GM19193 (cell line): ENCODE results near the gene RSPH6A.

Experiments
- POLR2A ChIP-seq: IDR thresholded peaks from 4 replicates; pipeline ENCODE4 v1.6.1; 2011; ENCODE audit not compliant: insufficient read depth, insufficient read length; ENCODE audit errors: extremely low read depth

RSPH6A gene

DNA sequence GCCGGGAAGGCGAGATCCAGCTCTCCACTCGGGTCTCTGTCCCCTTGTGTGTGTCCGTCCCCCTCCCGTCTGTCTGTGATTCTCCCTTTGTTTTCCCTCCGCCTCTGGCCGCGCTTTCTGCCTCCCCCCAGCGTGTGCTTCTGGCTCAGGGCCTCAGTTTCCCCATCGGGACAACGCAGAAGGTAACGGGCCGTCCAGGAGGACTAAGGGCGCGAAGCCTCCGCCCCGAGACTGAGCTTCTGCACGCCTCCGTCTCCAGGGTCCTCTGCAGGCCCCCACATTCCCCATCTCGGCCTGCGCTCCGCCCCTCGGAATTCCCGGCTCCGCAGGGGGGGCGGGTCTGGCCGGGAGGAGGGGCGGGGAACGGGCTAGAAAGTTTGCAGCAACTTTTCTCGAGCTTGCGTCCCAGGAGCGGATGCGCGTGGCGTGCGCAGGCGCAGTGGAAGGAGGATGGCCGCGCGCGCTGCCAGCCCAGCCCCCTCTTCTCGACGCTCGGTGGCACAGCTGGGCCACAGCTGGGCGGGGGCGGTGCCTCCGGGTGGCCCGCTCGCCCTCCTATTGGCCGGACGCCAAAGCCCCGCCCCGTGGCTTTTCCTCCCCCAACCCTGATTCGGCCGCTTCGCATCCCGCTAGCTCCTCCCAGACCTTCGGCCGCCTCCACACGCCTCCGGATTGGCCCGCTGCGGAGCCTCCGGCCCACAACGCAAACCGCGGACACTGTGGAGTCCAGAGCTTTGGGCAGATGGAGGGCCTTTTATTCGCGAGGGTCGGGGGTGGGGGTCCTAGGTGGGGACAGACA is 45.9 kb downstream of the RSPH6A start, which contains the start of gene SIX5:
SIX5 (minus strand) TSS at position 269 of the 799 bp plus-strand sequence. CDS start 408 bp downstream, outside the sequence.
- TF ChIP-seq POLR2A = peak; percentile 63

DNA sequence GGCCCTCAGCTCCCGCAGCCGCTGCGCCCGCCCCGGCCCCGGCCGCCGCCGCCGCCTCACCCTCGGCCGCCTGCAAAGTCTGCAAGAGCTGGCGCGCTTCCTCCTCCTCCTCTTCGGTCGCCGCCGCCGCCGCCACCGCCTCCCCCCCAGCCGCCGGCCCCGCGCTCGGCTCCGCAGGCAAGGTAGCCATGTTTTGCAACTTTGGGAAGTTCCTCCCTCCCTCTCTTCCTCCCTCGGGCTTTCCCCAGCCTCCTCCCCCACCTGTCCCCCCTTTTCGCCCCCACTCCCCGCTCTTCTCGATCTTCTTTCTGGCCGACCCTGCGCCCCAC is 46.5 kb downstream of the RSPH6A start:
- no peak for TF ChIP-seq POLR2A

DNA sequence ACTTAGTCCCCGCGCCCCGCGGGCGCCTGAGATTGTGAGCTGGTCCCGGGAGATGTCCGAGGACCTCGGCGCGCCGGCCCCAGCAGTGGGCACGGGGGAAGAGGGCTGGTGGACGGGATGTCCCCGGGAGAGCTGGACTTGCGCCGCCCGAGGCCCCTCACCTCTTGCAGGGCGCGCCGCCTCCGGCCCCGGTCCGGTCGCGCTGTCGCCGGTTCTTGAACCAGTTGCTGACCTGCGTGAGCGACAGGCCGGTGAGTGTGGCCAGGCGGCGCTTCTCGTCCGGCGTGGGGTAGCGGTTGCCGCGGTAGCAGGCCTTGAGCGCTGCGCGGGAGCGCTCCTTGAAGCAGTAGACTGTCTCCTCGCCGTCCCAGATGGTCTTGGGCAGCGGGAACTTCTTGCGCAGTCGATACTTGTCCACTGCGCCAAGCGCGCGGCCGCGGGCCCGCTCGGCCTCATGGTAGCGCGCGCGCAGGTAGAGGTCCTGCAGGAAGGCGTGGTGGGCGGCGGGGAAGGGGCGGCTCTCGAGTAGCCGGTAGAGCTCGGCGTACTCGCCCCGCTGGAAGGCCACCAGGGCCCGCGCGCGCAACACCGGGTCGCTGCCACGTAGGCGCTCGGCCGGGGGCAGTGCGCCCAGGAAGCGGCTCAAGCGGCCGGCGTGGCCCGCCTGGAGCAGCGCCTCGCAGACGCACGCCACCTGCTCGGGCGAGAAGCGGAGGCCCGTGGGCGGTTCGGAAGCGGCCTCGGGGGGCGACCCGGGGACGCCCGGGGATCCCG is 47.0 kb downstream of the RSPH6A start:
- peak; percentile 18 for TF ChIP-seq POLR2A

DNA sequence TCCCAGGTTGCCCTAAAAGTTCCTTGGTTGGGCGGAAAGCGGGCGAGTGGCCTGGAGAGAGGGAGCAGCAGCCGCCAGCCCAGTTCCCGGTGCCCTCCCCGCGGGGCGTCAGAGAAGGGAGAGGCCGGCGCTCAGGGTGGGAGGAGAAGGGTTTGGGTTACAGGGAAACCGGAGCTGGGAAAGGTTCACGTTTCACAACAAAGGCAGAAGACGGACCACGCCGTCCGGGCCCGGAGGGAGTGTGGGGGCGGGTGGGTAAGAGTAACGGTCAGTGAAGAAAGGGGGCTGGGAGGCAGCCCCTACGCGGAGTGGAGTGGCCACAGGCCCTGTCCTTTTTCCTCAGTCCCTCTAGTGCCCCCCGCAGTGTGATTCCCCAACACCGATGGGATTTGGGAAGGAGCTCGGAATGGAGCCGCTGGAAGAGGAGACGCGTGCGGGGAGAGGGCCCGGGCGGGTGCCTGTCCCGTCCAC is 47.7 kb downstream of the RSPH6A start:
- TF ChIP-seq POLR2A = no peak

DNA sequence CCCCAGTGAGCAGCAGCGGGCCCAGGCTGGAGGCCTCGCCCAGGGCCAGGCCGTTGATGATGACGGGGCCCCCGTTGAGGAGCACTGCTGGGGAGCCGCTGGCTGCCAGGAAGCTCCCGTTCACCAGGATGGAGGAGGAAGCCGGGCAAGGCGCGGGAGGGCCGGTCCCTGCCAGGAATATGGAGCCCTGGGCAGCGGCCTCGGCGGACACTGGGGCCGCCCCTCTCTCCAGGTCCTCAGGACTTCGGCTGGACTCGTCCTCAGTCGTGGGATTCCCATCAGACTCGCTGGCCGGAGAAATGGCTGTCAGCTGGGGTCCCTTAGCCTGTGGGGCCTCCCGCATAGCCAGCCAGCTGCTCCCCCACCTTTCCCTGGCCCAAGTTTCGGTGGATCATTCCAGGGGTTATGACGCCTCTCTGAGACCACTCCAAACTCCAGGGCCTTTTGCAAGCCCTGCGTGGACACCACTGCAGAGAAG is 48.2 kb downstream of the RSPH6A start:
- TF ChIP-seq POLR2A = no peak

DNA sequence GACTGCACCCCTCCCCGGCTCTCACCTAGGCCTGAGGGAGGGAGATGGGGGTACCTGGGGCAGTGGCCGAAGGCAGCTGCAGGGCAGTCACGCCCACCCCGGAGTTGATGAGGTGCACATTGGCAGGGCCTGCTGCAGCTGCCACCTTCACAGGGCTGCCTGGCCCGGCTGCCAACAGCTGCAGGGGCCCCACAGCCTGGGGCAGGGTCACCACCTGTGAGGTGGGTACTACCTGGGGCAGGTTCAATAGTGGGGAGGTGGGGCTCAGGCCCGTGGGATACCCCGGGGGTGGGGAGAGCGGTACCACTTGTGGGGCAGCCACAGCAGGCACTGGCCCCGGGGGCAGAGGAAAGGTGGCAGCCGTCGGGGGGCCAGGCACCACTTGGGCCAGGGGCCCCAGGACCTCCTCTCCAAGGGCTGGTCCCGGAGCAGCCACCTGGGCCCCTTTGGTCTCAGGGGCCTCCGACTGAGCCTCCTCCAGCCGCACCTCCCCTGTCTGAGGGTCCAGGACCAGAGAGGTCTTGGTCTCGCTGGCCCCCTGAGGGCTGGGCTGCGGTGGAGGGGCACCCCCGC is 48.7 kb downstream of the RSPH6A start:
- TF ChIP-seq POLR2A = no peak

DNA sequence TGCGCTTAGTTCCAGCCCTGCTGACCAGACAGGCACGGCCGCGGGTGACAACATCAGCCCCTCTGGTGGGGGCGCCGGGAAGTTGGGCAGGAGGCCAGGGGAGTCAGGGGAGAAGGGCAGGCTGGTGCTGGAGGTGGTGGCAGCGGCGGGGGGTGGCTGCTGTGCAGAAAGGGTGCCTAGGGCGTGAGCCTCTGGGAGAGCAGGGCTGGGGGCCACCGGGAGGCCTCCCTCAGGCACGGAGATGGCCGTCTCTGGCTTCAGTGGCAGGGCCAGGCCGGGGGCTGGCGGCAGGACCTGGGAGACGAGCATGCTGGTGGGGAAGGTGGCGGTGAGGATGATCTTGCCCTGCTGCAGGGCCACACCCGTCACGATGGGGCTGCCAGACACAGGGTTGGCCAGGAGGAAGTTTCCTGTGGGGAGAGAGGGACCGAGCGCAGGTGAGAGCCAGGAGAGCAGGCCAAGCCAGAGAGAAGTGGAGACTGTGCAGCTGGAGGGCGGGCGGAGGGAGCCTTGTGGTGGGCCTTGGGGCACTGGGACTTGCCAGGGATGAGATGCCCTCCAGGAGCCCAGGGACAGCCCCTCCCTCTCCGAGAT is 49.3 kb downstream of the RSPH6A start:
- TF ChIP-seq POLR2A = no peak

DNA sequence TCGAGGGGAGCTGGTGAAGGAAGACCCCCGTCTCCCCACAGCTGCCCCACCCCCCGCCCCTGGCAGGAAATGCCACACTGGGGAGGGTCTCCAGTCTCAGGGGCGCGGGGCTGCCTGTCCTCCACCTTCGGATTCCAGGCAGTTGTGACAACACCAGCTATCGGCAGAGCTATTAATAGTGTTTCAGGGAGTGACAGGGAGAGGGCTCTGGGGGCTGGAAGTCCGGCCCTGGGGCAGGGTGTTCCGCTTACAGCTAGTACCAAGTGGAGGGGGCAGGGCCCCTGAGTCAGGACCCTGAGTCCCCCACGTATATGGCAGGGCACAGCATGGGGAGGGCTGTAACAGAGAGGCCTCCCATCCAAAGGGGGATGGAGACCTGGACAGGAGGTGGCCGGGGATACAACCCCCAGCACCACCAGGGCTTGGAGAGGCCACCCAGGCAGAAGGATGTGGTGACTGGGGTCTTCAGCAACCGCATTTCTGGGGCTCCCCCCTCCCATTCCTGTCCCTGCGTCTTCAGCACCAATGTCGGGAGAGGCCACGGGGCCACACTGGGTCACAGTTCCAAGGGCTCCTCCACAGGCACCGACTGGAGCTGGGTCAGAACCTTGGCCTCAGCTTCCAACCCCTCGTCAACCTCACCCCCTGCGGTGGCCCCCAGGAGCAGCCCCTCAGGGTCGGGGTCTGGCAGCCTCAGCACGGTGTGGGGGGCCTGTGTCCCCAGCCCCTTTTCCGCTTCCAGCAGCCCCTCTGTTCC is 50.0 kb downstream of the RSPH6A start:
- TF ChIP-seq POLR2A = no peak

DNA sequence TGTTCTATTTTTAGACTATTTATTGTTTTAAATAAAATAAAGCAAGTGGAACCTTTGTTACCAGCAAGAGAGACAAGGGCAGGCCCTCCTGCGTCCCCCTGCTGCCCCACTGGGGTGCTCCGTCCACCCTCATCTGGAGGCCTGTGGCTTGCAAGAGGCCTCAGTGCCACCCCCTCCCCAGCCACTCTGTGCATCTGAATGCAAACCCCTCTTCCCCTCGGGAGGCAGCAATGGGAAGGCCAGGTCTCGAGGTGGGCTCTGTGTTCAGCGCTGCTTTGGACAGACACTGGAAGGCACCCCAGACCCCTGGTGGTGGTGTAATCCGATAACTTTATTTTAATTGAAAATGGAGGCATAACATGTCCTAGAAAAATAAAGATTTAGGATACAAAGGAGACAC is 50.6 kb downstream of the RSPH6A start:
- TF ChIP-seq POLR2A = no peak

DNA sequence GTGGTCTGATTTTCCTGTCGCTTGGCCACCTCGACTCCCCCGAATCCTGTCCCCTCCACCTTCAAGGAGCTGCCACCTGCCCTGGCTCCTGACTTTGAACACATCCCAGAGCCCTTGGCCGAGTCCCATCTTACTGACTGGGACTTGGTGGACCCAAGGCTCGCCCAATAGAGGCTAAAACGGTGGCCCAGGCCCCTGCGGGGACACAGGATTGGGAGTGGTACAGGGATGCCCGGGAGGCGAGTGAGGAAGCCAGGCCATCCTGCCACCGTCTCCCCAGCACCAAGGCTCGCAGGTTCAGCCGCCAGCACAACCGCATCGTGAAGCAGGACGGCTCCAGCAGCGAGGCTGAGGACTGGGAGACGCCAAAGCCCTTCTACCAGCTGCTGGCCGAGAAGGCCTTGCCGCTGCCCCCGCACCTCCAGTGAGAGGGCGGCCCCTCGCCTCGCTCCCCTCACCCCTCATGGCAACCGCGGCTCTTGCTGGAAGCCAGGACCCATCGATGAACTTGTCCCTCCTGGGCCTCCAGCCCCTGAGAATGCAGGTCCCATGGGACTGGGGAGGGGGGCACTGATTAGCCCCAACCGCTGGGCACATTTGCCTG is 51.3 kb downstream of the RSPH6A start:
- no peak for TF ChIP-seq POLR2A

DNA sequence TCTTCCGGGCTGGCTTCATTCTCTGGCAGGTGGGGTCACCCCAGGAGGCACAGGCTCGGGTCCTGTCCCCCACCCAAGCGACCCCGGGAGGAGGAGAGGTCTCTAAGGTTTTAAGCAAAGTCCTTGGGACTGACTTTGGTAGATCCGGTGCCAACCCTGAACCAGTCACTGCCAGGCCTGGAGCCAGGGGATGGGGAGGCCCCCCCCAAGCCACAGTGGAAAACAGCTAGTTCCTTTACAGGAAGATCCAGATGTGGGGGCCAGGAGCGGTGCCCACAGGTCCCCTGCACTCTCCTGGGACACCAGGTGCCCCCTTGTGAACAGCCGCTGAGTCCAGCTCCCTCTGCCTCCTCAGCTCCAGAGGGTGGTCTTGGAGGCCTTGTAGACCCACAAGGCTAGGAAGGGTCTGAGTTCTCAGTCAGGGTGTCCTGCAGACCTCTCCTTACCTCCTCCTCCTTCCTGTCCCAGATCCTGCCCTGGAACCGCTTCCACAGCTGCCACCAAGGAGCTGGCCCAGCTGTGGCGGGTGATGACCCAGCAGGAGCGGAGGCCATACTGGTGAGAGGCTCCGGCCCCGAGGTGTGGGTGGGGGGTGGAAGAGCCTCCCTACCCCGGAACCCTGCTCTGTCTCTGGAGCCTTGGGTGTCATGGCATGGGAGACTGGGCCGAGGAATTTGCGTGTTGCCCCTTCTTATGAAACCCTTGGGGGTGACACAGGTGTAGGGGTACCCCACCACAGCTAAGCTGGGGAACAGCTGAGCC is 52.1 kb downstream of the RSPH6A start:
- TF ChIP-seq POLR2A = no peak

DNA sequence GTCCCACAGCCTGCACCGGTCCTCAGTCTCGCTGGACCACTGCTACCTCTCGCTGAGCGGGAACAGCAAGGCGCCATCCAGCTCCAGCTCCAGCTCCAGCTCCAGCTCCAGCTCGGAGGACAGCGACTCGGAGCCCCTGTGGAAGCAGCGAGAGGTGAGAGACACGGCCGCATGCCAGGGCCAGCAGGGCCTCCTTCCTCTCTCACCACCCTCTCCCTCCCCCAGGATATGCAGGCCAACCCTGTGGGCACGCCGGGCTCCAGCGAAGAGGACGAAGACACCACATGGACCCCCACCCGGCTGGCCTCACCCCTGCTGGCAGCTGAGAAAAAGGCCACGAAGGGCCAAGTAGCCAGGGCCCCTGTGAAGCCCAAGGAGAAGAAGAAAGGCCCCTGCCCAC is 53.4 kb downstream of the RSPH6A start:
- TF ChIP-seq POLR2A = no peak

DNA sequence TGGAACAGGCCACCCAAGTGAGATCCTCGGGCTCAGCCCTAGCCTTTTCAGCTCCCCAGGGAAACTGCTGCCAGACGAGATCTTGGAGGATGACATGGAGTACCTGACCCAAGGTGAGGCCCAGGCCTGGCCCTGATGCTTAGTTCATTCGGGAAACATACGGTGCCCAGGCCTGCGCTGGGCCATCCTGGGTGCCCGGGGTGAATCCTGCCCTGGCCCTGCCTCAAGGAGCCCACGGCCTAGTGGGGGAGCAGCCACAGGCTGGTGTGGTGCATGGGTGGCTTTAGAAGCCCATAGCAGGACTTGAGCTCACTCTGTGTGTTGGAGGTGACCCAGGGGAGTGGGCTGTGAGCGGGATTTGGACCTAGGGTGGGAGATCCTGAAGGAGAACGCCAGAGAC is 56.2 kb downstream of the RSPH6A start:
- no peak for TF ChIP-seq POLR2A

DNA sequence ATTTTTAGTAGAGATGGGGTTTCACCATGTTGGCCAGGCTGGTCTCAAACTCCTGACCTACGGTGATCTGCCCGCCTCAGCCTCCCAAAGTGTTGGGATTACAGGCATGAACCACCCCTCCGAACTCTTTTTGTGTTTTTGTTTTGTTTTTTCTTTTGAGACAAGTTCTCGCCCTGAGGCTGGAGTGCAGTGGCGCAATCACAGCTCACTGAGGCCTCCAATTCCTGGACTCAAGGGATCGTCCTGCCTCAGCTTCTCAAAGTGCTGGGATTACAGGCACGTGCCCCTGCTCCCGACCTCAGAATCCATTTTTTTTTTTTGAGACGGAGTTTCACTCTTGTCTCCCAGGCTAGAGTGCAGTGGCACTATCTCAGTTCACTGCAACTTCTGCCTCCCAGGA is 57.4 kb downstream of the RSPH6A start:
- no peak for TF ChIP-seq POLR2A

DNA sequence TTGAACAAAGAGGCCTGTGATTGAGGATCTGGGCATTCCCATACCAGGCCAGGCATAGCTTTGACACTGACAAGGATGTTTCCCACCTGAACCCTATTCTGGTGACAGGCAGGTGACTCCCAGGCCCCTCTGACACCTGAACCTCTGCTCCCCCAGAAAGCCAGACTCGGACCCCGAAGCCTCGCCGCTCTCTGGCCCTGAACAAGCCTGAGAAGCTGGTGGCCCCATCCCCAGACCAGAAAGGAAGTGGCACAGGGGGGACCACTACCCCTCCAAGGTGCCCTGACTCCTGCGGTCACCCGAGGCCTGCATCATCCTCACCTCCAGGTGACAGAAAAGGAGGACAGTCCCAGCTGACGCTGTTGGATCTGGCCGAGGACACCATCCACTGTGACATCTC is 60.8 kb downstream of the RSPH6A start:
- no peak for TF ChIP-seq POLR2A
